Lower lobe of right lung (tissue), 2 donors: ENCODE results near the gene TEC. TPM values are rescaled to one million over a fixed set of nuclear protein-coding genes. Genes with fewer than 3 reads are reported as not detected.

Source experiments
- ATAC-seq, 2 donors: fragments of 200-7000 bp; cut with Tn5 transposase; one replicate each; pipeline ENCODE4 v1.9.1; 2020 to 2022; ENCODE audit warnings: mild to moderate bottlenecking in 2 of 2, moderate library complexity in 2 of 2
- DNase-seq: peaks from one replicate; pipeline ENCODE4 v3.0.0-alpha.2; 2020
- H3K27ac ChIP-seq: fragments of 200-600 bp; one replicate; pipeline ENCODE4 v1.8.0; 2022
- H3K27me3 ChIP-seq: fragments of 200-600 bp; one replicate; pipeline ENCODE4 v1.8.0; 2022; ENCODE audit warnings: low read depth
- H3K36me3 ChIP-seq: fragments of 200-600 bp; one replicate; pipeline ENCODE4 v1.8.0; 2022; ENCODE audit warnings: mild to moderate bottlenecking
- H3K4me1 ChIP-seq: fragments of 200-600 bp; one replicate; pipeline ENCODE4 v1.8.0; 2022
- H3K4me3 ChIP-seq: fragments of 200-600 bp; one replicate; pipeline ENCODE4 v1.8.0; 2022; ENCODE audit warnings: mild to moderate bottlenecking
- H3K9me3 ChIP-seq: fragments of 200-600 bp; one replicate; pipeline ENCODE4 v1.8.0; 2022
- intact Hi-C: fragments of 100-400 bp; cut with DNase I; formaldehyde crosslinking; loops from one replicate; pipeline ENCODE4 v1.11.0; 2022
- total RNA-seq: library from RNA; stranded (reverse); fragmentation: NEBNext Ultra II Directional; extraction: Animal tissue kit (Norgen Biotek cat#: 25700); gene quantifications from one replicate; pipeline ENCODE4 v1.2.1, GENCODE V29; 2021
- TF ChIP-seq, protein P1 (sequence below): fragments of 200-600 bp; IDR thresholded peaks from one replicate; pipeline ENCODE4 v1.8.0; 2022; ENCODE audit warnings: antibody characterized with exemption, mild to moderate bottlenecking
- donor health status: DM: no; HTN: yes; CAD: no; lungs with severe emphysema.

Gene TEC
- total RNA-seq, 1 donor from 2014 or later, result 7.4 TPM

DNA sequence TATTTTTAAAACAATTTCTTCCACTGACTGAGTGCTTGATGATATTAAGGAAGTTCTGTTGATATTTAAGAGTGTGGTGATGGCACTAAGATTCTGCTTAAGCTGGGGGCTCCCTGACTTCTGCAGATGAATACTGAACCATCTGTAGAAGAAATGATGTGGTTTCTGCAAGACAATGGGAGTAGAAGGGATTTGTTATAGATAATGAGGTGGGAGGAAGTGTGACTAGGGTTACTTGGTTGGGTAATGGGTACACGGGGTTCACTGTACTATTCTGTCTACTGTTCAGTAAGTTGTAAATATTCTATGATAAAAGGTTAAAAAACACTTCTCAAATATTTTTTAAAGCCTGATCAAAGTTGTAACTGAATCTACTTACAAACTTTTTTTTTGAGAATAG is 74.7 kb downstream of the TEC start:
- peak; percentile 55 to 66 for ATAC-seq
- H3K27ac ChIP-seq, result no peak overlapping the region
- no peak for DNase-seq
- TF ChIP-seq, protein P1, sequence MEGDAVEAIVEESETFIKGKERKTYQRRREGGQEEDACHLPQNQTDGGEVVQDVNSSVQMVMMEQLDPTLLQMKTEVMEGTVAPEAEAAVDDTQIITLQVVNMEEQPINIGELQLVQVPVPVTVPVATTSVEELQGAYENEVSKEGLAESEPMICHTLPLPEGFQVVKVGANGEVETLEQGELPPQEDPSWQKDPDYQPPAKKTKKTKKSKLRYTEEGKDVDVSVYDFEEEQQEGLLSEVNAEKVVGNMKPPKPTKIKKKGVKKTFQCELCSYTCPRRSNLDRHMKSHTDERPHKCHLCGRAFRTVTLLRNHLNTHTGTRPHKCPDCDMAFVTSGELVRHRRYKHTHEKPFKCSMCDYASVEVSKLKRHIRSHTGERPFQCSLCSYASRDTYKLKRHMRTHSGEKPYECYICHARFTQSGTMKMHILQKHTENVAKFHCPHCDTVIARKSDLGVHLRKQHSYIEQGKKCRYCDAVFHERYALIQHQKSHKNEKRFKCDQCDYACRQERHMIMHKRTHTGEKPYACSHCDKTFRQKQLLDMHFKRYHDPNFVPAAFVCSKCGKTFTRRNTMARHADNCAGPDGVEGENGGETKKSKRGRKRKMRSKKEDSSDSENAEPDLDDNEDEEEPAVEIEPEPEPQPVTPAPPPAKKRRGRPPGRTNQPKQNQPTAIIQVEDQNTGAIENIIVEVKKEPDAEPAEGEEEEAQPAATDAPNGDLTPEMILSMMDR, result no peak
- no peaks in the 10 kb centered on the region for H3K36me3 ChIP-seq
- no peaks in the 10 kb centered on the region for H3K9me3 ChIP-seq
- no peak overlapping the region for H3K4me3 ChIP-seq
- no peaks in the 10 kb centered on the region for H3K4me1 ChIP-seq
- intact Hi-C loops, result no loop called here
- H3K27me3 ChIP-seq, result no peaks in the 10 kb centered on the region

GRCh38 chr4:48193921-48194468 is 75.6 kb downstream of the TEC start:
- intact Hi-C loops, result no loop called here
- DNase-seq, result no peak
- H3K36me3 ChIP-seq, result no peaks in the 10 kb centered on the region
- H3K4me1 ChIP-seq, result no peaks in the 10 kb centered on the region
- H3K27ac ChIP-seq, result no peak overlapping the region
- H3K4me3 ChIP-seq, result no peak overlapping the region
- TF ChIP-seq, protein P1, result no peak
- ATAC-seq, result no peak
- H3K9me3 ChIP-seq, result no peaks in the 10 kb centered on the region
- H3K27me3 ChIP-seq, result no peaks in the 10 kb centered on the region

- intact Hi-C loops, result no loop called here
- peak; percentile 24 to 64 for ATAC-seq
Measured at GRCh38 chr4:48193096-48193836, 76.4 kb downstream of the TEC start.

GRCh38 chr4:48191758-48192157 is 77.9 kb downstream of the TEC start:
- Histone ChIP-seq H3K27me3 (no peaks in the 10 kb centered on the region), H3K4me3 (no peak overlapping the region), H3K27ac (no peak overlapping the region), H3K9me3 (no peaks in the 10 kb centered on the region), H3K4me1 (peaks cover 10% of the 10 kb centered on the region), H3K36me3 (no peaks in the 10 kb centered on the region)
- ATAC-seq, result no peak
- TF ChIP-seq, protein P1, result no peak
- DNase-seq, result no peak
- intact Hi-C loops, result no loop called here

More at GRCh38 chr4:48193096-48193836, 76.4 kb downstream of the TEC start:
- no peaks in the 10 kb centered on the region for H3K9me3 ChIP-seq
- no peak for DNase-seq
- TF ChIP-seq, protein P1, result no peak
- no peak overlapping the region for H3K27ac ChIP-seq
- no peaks in the 10 kb centered on the region for H3K27me3 ChIP-seq
- H3K4me1 ChIP-seq, result peaks cover under 1% of the 10 kb centered on the region
- H3K36me3 ChIP-seq, result no peaks in the 10 kb centered on the region
- no peak overlapping the region for H3K4me3 ChIP-seq

DNA sequence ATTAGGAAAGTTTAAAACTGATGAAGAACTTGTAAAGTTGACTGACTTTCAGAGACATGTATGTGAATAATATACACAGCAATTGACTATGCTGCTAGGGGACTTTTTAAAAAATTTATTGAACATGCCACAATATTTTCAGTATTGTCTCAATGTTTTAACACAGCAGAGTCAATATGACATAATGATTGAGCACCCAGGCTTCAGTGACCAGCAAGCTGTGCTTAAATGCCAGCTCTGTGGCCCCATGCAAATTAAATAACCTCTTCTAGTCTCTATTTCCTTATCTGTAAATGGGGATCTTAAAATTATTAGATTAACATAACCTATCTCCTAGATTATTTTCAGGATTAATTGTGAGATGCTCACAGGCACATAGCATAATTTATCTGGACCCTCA is 78.8 kb downstream of the TEC start:
- no peaks in the 10 kb centered on the region for H3K9me3 ChIP-seq
- H3K27ac ChIP-seq, result no peak overlapping the region
- ATAC-seq (no peak), DNase-seq (no peak)
- H3K36me3 ChIP-seq, result no peaks in the 10 kb centered on the region
- H3K4me3 ChIP-seq, result no peak overlapping the region
- intact Hi-C loops, result no loop called here
- TF ChIP-seq, protein P1, result no peak
- H3K27me3 ChIP-seq, result no peaks in the 10 kb centered on the region
- H3K4me1 ChIP-seq, result peaks cover 10% of the 10 kb centered on the region
